ENCODE results near the gene SASS6.

The SASS6 gene

GRCh38 chr1:100075773-100076172 is 57.0 kb downstream of the SASS6 start:
- ATAC-seq = no peak
- TF ChIP-seq, protein P1, sequence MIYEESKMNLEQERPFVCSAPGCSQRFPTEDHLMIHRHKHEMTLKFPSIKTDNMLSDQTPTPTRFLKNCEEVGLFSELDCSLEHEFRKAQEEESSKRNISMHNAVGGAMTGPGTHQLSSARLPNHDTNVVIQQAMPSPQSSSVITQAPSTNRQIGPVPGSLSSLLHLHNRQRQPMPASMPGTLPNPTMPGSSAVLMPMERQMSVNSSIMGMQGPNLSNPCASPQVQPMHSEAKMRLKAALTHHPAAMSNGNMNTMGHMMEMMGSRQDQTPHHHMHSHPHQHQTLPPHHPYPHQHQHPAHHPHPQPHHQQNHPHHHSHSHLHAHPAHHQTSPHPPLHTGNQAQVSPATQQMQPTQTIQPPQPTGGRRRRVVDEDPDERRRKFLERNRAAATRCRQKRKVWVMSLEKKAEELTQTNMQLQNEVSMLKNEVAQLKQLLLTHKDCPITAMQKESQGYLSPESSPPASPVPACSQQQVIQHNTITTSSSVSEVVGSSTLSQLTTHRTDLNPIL (CRISPR knock-in tag; IDR thresholded peaks at IDR 0.05; ENCODE audit: low read depth) = no peak

GRCh38 chr1:100074604-100075395 is 57.9 kb downstream of the SASS6 start:
- TF ChIP-seq TOX (CRISPR knock-in tag; IDR thresholded peaks at IDR 0.05; ENCODE audit: borderline replicate concordance) (no peak), TSHZ2 (CRISPR knock-in tag; IDR thresholded peaks at IDR 0.05) (no peak), SNAI2 (CRISPR knock-in tag; IDR thresholded peaks at IDR 0.05) (no peak), TCF4 (CRISPR knock-in tag; IDR thresholded peaks at IDR 0.05; ENCODE audit: borderline replicate concordance) (no peak), POU6F1 (CRISPR knock-in tag; IDR thresholded peaks at IDR 0.05; ENCODE audit: borderline replicate concordance, low read depth) (no peak), ZNF8 (CRISPR knock-in tag; IDR thresholded peaks at IDR 0.05) (no peak), ARNTL (CRISPR knock-in tag; IDR thresholded peaks at IDR 0.05; ENCODE audit: borderline replicate concordance, low read depth) (no peak), ZNF565 (CRISPR knock-in tag; conservative IDR thresholded peaks at IDR 0.05; ENCODE audit: low read depth) (no peak), CSRNP3 (CRISPR knock-in tag; IDR thresholded peaks at IDR 0.05) (no peak), CSDC2 (CRISPR knock-in tag; IDR thresholded peaks at IDR 0.05) (no peak), GLIS3 (CRISPR knock-in tag; IDR thresholded peaks at IDR 0.05) (no peak), ZFP30 (CRISPR knock-in tag; IDR thresholded peaks at IDR 0.05) (no peak), ZNF70 (CRISPR knock-in tag; IDR thresholded peaks at IDR 0.05) (no peak), ESRRG (CRISPR knock-in tag; IDR thresholded peaks at IDR 0.05) (no peak), OSR1 (CRISPR knock-in tag; IDR thresholded peaks at IDR 0.05) (no peak), ISL1 (CRISPR knock-in tag; IDR thresholded peaks at IDR 0.05) (no peak), BACH2 (CRISPR knock-in tag; IDR thresholded peaks at IDR 0.05; ENCODE audit: borderline replicate concordance) (no peak), ZFP3 (CRISPR knock-in tag; IDR thresholded peaks at IDR 0.05) (no peak)
- TF ChIP-seq, protein P2, sequence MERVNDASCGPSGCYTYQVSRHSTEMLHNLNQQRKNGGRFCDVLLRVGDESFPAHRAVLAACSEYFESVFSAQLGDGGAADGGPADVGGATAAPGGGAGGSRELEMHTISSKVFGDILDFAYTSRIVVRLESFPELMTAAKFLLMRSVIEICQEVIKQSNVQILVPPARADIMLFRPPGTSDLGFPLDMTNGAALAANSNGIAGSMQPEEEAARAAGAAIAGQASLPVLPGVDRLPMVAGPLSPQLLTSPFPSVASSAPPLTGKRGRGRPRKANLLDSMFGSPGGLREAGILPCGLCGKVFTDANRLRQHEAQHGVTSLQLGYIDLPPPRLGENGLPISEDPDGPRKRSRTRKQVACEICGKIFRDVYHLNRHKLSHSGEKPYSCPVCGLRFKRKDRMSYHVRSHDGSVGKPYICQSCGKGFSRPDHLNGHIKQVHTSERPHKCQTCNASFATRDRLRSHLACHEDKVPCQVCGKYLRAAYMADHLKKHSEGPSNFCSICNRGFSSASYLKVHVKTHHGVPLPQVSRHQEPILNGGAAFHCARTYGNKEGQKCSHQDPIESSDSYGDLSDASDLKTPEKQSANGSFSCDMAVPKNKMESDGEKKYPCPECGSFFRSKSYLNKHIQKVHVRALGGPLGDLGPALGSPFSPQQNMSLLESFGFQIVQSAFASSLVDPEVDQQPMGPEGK (CRISPR knock-in tag; IDR thresholded peaks at IDR 0.05; ENCODE audit: borderline replicate concordance) = no peak
- TF ChIP-seq, protein P1 (CRISPR knock-in tag; IDR thresholded peaks at IDR 0.05; ENCODE audit: low read depth) = no peak
- ATAC-seq = no peak
